Measurements from ENCODE around the gene TRERF1. TPM values are rescaled to one million over a fixed set of nuclear protein-coding genes. Genes with fewer than 3 reads are reported as not detected.

Gene TRERF1
- polyA plus RNA-seq, 3 donors, result 14.1 to 18.3 (median 15.8) TPM

GRCh38 chr6:42426191-42426590 is 25.5 kb downstream of the TRERF1 start:
- DNase-seq, result no peak

- DNase-seq, result no peak
Measured at GRCh38 chr6:42424906-42425474, 26.7 kb downstream of the TRERF1 start.

GRCh38 chr6:42423244-42423643 is 28.5 kb downstream of the TRERF1 start:
- no peak for DNase-seq

GRCh38 chr6:42420741-42421140 is 31.0 kb downstream of the TRERF1 start:
- no peak for DNase-seq

- no peak for DNase-seq
Measured at GRCh38 chr6:42419490-42420280, 32.0 kb downstream of the TRERF1 start.

GRCh38 chr6:42418724-42419123 is 33.0 kb downstream of the TRERF1 start:
- no peak for DNase-seq

- DNase-seq, result no peak
Measured at GRCh38 chr6:42417641-42418112, 34.0 kb downstream of the TRERF1 start.

GRCh38 chr6:42411406-42411805 is 40.3 kb downstream of the TRERF1 start:
- no peak for DNase-seq

- no peak for DNase-seq
Measured at GRCh38 chr6:42410861-42411260, 40.9 kb downstream of the TRERF1 start.

- no peak for DNase-seq
Measured at GRCh38 chr6:42409581-42409980, 42.1 kb downstream of the TRERF1 start.

GRCh38 chr6:42407379-42407778 is 44.3 kb downstream of the TRERF1 start:
- no peak for DNase-seq

- DNase-seq, result no peak
Measured at GRCh38 chr6:42406306-42407280, 45.1 kb downstream of the TRERF1 start.

GRCh38 chr6:42405021-42405420 is 46.7 kb downstream of the TRERF1 start:
- DNase-seq, result no peak

- no peak for DNase-seq
Measured at GRCh38 chr6:42404484-42404883, 47.2 kb downstream of the TRERF1 start.

- DNase-seq, result no peak
Measured at GRCh38 chr6:42403831-42404230, 47.9 kb downstream of the TRERF1 start.

GRCh38 chr6:42403421-42403820 is 48.3 kb downstream of the TRERF1 start:
- DNase-seq, result no peak

GRCh38 chr6:42402184-42402583 is 49.5 kb downstream of the TRERF1 start:
- no peak for DNase-seq

GRCh38 chr6:42401613-42401951 is 50.1 kb downstream of the TRERF1 start:
- DNase-seq, result no peak

- DNase-seq, result no peak
Measured at GRCh38 chr6:42400886-42401612, 50.7 kb downstream of the TRERF1 start.

- no peak for DNase-seq
Measured at GRCh38 chr6:42400061-42400760, 51.5 kb downstream of the TRERF1 start.

- DNase-seq, result no peak
Measured at GRCh38 chr6:42396720-42397119, 55.0 kb downstream of the TRERF1 start.

Measured in renal pelvis (tissue), 4 donors.